T-helper 2 cell treated with Interferon-gamma antibody and Interleukin-4, amounts not matched to agents 5 μg/mL and 100 μg/mL, for 36 hours (primary cell): Measurements from ENCODE around the gene RANBP1.

Experiments
- DNase-seq: peaks from one replicate; pipeline ENCODE4 v3.0.0; 2021; ENCODE audit warnings: low spot score
- H3K27ac Mint-ChIP-seq: one replicate; pipeline ENCODE4 v1.8.0; 2021; ENCODE audit warnings: mild to moderate bottlenecking, mixed read lengths
- H3K27me3 Mint-ChIP-seq: one replicate; pipeline ENCODE4 v1.8.0; 2021; ENCODE audit warnings: low read depth, mixed read lengths
- H3K36me3 Mint-ChIP-seq: one replicate; pipeline ENCODE4 v1.8.0; 2021; ENCODE audit warnings: low read depth, mixed read lengths
- H3K4me1 Mint-ChIP-seq: one replicate; pipeline ENCODE4 v1.8.0; 2021; ENCODE audit warnings: low read depth, mixed read lengths
- H3K4me3 Mint-ChIP-seq: one replicate; pipeline ENCODE4 v1.8.0; 2022; ENCODE audit warnings: mild to moderate bottlenecking, moderate library complexity, mixed read lengths
- H3K9me3 Mint-ChIP-seq: one replicate; pipeline ENCODE4 v1.8.0; 2021; ENCODE audit warnings: mixed read lengths

RANBP1 gene

GRCh38 chr22:20139391-20140106 lies 23.6 kb downstream of the RANBP1 start:
- no peaks in the 10 kb centered on the region for H3K9me3 Mint-ChIP-seq
- H3K27me3 Mint-ChIP-seq = no peaks in the 10 kb centered on the region
- no peak for DNase-seq
- H3K4me3 Mint-ChIP-seq = no peak overlapping the region
- no peaks in the 10 kb centered on the region for H3K4me1 Mint-ChIP-seq
- no peak overlapping the region for H3K27ac Mint-ChIP-seq
- H3K36me3 Mint-ChIP-seq = no peaks in the 10 kb centered on the region

GRCh38 chr22:20140107-20140445 lies 24.2 kb downstream of the RANBP1 start:
- H3K36me3 Mint-ChIP-seq = no peaks in the 10 kb centered on the region
- DNase-seq = no peak
- no peak overlapping the region for H3K4me3 Mint-ChIP-seq
- H3K4me1 Mint-ChIP-seq = no peaks in the 10 kb centered on the region
- no peaks in the 10 kb centered on the region for H3K27me3 Mint-ChIP-seq
- H3K27ac Mint-ChIP-seq = no peak overlapping the region
- no peaks in the 10 kb centered on the region for H3K9me3 Mint-ChIP-seq

- Mint-ChIP-seq H3K27me3 (no peaks in the 10 kb centered on the region), H3K36me3 (no peaks in the 10 kb centered on the region), H3K27ac (no peak overlapping the region), H3K9me3 (no peaks in the 10 kb centered on the region), H3K4me3 (no peak overlapping the region), H3K4me1 (no peaks in the 10 kb centered on the region)
- no peak for DNase-seq
Measured at GRCh38 chr22:20140521-20140964, 24.6 kb downstream of the RANBP1 start.

- H3K27me3 Mint-ChIP-seq = no peaks in the 10 kb centered on the region
- no peak overlapping the region for H3K27ac Mint-ChIP-seq
- no peaks in the 10 kb centered on the region for H3K4me1 Mint-ChIP-seq
- H3K36me3 Mint-ChIP-seq = no peaks in the 10 kb centered on the region
- no peaks in the 10 kb centered on the region for H3K9me3 Mint-ChIP-seq
- H3K4me3 Mint-ChIP-seq = no peak overlapping the region
- no peak for DNase-seq
Measured at GRCh38 chr22:20141186-20142077, 25.5 kb downstream of the RANBP1 start.

GRCh38 chr22:20142711-20143621 lies 27.1 kb downstream of the RANBP1 start:
- Mint-ChIP-seq H3K27me3 (no peaks in the 10 kb centered on the region), H3K4me1 (no peaks in the 10 kb centered on the region), H3K36me3 (no peaks in the 10 kb centered on the region), H3K27ac (no peak overlapping the region), H3K4me3 (no peak overlapping the region), H3K9me3 (no peaks in the 10 kb centered on the region)
- DNase-seq = no peak

GRCh38 chr22:20143883-20144665 lies 28.2 kb downstream of the RANBP1 start:
- Mint-ChIP-seq H3K27ac (no peak overlapping the region), H3K27me3 (no peaks in the 10 kb centered on the region), H3K36me3 (no peaks in the 10 kb centered on the region), H3K9me3 (no peaks in the 10 kb centered on the region), H3K4me1 (no peaks in the 10 kb centered on the region), H3K4me3 (no peak overlapping the region)
- no peak for DNase-seq

- Mint-ChIP-seq H3K36me3 (no peaks in the 10 kb centered on the region), H3K4me1 (no peaks in the 10 kb centered on the region), H3K27ac (no peak overlapping the region), H3K4me3 (no peak overlapping the region), H3K27me3 (no peaks in the 10 kb centered on the region), H3K9me3 (no peaks in the 10 kb centered on the region)
- no peak for DNase-seq
Measured at GRCh38 chr22:20145206-20145831, 29.4 kb downstream of the RANBP1 start.

GRCh38 chr22:20145832-20146223 lies 29.9 kb downstream of the RANBP1 start:
- Mint-ChIP-seq H3K4me1 (no peaks in the 10 kb centered on the region), H3K27ac (no peak overlapping the region), H3K9me3 (no peaks in the 10 kb centered on the region)

GRCh38 chr22:20146777-20147176 lies 30.9 kb downstream of the RANBP1 start:
- no peak overlapping the region for H3K4me3 Mint-ChIP-seq
- no peaks in the 10 kb centered on the region for H3K4me1 Mint-ChIP-seq
- H3K36me3 Mint-ChIP-seq = no peaks in the 10 kb centered on the region
- DNase-seq = no peak
- no peaks in the 10 kb centered on the region for H3K9me3 Mint-ChIP-seq
- H3K27me3 Mint-ChIP-seq = no peaks in the 10 kb centered on the region
- H3K27ac Mint-ChIP-seq = no peak overlapping the region

More at GRCh38 chr22:20145832-20146223, 29.9 kb downstream of the RANBP1 start:
- no peaks in the 10 kb centered on the region for H3K36me3 Mint-ChIP-seq
- no peak for DNase-seq
- H3K27me3 Mint-ChIP-seq = no peaks in the 10 kb centered on the region
- no peak overlapping the region for H3K4me3 Mint-ChIP-seq

GRCh38 chr22:20147237-20147988 lies 31.5 kb downstream of the RANBP1 start:
- H3K4me3 Mint-ChIP-seq = no peak overlapping the region
- H3K4me1 Mint-ChIP-seq = no peaks in the 10 kb centered on the region
- H3K27ac Mint-ChIP-seq = no peak overlapping the region
- no peaks in the 10 kb centered on the region for H3K27me3 Mint-ChIP-seq
- H3K9me3 Mint-ChIP-seq = no peaks in the 10 kb centered on the region
- no peak for DNase-seq
- no peaks in the 10 kb centered on the region for H3K36me3 Mint-ChIP-seq

- no peak overlapping the region for H3K4me3 Mint-ChIP-seq
- no peaks in the 10 kb centered on the region for H3K9me3 Mint-ChIP-seq
- DNase-seq = no peak
- H3K27me3 Mint-ChIP-seq = no peaks in the 10 kb centered on the region
- no peaks in the 10 kb centered on the region for H3K4me1 Mint-ChIP-seq
- no peaks in the 10 kb centered on the region for H3K36me3 Mint-ChIP-seq
- H3K27ac Mint-ChIP-seq = no peak overlapping the region
Measured at GRCh38 chr22:20148414-20148813, 32.5 kb downstream of the RANBP1 start.
